NCI-H524 (cell line): ENCODE measurements around the gene HOXA3.

Experiments
- DNase-seq, 2 experiments: peaks; one replicate each; lab custom pipeline; 2025; lab: John Stamatoyannopoulos, UW

The HOXA3 gene

DNA sequence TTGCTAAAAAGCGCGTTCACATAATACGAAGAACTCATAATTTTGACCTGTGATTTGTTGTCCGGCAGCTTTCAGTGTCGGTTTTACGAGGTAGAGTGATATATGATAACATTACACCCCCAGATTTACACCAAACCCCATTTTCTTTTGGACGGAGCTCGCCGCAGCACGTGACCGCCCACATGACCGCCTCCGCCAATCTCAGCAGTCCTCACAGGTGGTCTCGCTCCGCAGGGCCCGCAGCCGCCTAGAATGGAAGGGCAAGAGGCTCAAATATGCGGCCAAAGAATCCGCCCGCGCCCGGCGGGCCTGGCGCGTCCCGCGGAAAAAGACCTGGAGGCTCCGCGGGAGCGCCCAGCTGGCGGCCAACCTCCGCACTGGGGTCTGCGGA is 4.1 kb upstream of the HOXA3 start, which contains the start of gene HOXA7:
TSS of gene HOXA7 (minus strand) at position 168 of the 391 bp plus-strand sequence. CDS start at position 38, 130 bp downstream.
- DNase-seq, result peak; percentile 48 to 75

DNA sequence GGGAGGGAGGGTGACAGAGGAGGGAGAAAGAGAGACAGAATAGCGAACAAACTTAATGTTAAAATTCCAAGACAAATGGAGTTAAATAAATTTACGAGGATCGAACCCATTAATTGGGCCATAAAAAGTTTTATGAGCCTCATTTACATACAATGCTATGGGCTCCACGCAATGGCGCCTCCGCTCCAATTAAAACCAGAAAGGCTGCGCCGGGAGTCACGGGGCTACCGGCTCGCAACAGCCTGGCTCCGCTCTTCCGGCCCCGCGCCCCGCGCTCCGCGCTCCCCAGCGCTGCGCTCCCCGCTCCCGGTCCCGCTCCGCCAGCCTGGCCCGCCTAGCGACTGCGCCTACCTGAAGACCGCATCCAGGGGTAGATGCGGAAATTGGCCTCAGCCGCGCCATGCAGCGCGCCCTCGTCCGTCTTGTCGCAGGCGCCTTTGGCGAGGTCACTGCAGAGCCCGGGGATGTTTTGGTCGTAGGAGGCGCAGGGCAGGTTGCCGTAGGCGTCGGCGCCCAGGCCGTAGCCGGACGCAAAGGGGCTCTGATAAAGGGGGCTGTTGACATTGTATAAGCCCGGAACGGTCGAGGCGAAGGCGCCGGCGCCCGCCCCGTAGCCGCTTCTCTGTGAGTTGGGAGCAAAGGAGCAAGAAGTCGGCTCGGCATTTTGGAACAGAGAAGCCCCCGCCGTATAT is 3.6 kb upstream of the HOXA3 start:
- DNase-seq, result peak in 1 of 2 experiments; percentile 41

DNA sequence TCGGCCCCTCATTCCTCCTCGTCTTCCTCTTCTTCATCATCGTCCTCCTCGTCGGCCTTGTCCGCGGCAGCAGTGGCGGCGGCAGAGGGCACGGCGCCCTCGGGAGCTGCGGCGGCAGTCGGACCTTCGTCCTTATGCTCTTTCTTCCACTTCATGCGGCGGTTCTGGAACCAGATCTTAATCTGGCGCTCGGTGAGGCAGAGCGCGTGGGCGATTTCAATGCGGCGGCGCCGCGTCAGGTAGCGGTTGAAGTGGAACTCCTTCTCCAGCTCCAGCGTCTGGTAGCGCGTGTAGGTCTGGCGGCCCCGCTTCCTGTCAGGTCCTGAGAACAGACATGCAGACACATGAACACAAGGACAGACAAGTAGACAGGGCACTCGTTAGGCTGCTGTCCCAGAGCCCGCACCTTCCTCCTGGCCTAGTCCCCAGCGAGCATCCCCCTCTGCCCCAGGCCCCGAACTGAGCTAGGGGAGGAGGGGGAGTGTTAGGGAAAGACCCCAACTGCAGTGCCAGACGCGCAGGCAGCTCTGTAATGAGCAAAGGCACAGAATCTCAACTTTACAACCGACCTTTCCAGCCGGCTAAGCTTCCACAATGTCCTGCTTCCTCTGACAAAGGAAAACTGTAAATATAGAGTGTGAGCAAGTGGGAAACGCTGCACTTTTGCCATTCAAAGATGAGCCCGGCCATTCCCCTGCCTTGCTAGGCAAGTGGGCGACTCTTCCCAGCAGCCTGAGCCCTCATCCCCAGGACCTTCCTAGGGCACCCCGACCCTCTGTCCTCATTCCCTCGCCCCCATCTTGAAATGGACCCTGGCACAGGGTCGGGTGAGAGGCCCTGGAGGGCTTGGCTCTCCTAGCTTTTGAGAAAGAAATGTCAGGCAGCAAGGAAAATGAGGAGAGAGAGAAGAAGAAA is 2.8 kb upstream of the HOXA3 start:
- DNase-seq, result no peak

DNA sequence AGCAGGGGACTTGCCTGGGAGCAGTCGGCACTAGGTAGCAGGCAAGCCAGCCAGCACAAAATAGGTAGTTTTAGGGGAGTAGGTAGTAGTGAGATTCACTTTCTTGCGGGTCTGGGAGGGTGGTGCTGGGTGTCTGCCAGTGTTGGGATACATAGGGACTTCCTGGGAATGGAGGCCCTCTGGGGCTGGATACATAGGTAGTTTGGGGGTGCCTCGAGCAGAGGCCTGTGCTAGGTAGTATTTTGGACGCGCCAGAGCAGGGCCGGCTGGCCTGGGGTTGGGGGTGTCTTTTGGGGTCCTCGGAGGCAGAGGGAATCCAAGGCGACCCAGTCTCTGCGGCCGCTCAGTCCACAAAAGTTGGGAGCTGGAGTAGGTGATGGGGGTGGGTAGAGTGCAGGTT is 2.0 kb upstream of the HOXA3 start:
- DNase-seq, result no peak

DNA sequence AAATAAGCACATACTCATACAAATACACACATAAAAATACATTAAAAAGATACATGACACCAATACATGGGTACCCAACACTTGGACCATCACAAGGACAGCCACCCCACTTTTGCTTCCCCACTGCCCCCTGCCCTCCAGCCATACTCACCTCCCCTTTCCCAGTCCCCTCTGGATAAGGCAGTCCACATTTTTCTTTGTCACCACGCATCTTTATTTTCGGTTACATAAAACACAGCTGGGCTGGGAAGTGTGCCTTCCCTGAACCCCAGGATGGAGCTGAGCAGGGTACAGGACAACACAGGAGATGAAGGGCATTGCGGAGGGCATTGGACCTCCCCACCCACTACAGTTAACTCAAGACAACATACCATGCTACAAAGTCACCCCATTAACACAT is 1.1 kb upstream of the HOXA3 start:
- DNase-seq, result no peak

DNA sequence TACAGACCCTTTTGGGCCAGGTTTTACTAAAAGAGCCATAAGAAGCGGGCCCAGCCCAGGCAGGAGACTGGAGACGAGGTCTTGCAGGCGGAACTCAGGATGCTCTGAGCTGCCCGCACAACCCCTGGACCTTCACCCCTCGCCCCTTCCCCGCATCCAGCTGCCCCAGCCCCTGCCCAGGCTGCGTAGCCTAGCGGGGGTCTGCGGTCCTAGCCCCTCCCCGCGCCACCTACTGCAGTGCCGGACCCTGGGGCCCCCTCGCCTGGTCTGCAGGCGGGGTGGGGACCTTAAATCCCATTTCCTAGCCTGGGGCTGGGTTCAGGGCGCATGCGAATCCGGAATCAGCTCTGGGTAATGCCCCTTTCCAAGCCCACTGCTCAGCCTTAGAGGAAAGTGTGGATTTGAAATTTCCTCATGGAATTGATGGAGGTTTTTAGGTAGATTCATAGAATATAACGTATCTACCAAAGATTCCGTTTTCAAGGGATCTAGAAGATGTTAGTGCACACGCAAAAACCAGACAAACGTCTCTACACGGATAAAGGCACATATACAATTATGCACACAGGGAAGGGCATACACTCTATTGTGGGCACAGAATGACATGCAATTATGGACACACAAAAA is 546 bp upstream of the HOXA3 start:
- no peak for DNase-seq

DNA sequence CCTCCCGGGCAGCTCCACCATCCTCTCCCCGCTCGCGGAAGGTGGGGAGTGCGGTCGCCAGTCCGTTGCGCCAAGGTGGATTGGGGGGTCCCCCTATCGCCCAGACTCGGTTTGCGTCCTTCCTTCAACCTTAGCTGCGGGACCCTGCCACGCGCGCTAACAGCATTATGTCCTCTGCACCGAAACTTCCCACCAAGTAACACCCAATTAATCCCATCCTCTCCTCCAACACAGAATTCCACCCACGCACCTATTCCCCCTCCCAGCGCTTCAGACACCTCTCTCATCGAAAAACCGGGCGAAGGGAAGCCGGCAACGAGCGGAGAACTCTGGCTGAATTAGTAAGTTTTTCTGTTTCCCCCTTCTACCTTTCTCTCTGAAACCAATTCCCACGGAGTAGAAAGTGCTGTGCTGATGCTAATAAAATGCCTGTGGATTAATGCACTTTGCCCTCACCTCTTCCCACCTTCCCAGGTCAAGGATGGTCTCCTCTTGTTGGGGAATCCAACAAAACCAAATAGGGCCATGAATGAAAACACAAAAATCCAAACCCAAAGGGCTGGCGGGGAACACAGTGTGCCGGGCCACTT is 947 bp downstream of the HOXA3 start:
- no peak for DNase-seq

DNA sequence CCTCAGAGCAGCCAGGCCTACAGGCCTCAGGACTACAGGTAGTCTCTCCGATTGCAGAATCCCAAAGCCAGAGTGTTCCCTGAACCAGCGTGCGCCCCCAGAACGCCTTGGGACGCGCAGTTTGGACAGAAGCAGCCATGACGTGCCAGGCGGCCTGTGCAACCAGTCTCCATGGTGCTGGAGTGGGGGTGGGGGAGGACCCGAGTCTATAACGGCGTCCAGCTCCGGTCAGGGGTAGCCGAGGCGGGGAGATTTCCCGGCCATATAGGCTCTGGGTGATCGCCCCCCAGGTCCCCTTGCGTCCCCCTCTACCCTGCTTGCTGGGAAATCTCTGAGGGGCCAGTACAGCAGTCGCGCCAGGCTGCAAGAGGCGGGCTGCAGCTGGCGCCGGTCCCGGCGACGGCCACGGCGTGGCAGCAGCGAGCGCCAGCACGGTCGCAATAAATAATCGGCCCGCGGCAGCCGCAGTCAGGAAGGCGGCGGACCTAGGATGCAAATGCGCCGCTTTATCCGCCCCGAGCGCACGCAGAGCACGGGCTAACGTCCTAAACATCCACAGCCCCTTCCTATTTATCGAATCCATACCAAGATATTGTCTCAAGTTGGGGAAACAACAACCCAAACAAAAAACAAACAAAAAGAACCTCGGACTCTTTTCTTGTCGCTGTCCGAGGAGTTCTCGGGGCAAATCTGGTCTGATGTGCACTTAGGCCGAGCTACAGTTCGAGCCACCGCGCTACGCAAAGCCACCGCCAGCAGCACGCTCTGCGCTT is 1.6 kb downstream of the HOXA3 start:
- peak in 1 of 2 experiments; percentile 65 for DNase-seq

DNA sequence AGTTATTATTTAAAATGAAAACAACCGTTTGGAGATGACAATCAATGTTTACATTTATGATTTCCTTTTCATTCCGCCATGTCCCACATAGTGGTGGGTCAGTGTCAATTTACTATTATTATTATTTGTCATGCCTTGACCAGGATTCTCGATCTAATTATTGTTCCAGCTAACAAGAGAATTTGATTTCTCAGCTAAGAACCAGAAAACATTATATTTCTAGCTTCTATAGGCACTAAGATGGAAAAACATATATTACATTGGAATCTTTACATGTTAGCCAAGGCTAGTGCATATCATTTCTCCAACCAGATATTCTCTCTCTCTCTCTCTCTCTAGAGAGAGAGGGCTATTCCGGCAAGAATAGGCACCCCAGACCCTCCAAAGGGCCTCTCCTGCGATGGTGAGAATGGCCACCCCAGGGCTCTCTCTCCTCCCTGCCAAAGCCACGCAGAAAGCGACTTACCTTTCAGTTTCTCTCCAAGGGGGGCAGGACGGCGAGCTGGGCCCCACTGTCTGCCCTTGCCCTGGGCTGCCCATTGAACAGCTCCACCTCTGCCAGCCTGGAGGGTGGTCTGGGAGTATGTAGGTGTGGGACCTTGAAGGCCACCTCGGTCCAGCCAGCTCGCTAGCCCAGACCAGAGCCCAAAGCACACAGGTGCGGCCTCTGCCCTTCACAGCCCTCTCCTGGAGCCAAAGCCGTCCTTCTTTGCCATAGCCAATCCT is 2.4 kb downstream of the HOXA3 start:
- peak in 1 of 2 experiments; percentile 42 for DNase-seq

DNA sequence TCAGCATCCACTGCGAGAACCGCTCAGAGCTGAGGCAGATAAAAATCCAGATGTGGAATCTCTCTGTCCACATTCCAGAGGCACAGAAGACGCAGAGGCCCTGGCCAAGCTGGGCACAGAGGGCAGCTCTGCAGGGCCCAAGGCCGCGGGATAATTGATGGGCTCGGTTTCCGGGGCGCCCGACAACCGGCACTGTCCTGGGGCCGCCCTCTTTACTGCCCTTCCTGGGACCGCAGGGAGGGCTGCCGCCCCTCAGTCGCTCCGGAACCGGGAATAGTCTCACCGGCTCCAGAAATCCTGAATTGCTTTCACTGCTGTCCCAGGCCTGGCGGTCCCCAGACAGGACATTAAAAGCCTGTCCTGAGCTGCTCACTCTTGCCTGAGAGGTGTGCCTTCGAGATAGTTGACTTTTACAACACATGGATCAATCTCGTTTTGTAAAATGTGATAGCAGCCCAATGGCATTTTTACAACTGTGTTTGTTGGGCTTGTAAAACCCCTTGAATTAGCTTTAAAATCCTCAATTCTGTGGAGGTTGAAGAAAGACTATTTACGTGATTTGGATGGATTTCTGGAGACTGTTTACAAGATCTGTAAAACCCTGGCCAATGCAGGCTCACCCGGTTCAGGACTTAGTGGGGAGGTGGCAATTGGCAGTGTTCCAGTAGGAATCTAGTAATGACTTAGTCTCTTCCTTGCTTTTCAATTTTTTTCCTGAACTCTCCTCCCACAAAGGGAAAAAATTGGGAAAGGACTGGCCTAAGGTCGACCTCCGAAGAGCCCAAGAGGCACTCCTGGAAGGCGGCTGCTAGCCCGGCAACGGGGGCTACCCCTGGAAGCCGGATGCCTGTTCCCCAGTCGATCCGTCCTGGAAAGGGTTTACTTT is 3.4 kb downstream of the HOXA3 start:
- peak in 1 of 2 experiments; percentile 41 for DNase-seq

DNA sequence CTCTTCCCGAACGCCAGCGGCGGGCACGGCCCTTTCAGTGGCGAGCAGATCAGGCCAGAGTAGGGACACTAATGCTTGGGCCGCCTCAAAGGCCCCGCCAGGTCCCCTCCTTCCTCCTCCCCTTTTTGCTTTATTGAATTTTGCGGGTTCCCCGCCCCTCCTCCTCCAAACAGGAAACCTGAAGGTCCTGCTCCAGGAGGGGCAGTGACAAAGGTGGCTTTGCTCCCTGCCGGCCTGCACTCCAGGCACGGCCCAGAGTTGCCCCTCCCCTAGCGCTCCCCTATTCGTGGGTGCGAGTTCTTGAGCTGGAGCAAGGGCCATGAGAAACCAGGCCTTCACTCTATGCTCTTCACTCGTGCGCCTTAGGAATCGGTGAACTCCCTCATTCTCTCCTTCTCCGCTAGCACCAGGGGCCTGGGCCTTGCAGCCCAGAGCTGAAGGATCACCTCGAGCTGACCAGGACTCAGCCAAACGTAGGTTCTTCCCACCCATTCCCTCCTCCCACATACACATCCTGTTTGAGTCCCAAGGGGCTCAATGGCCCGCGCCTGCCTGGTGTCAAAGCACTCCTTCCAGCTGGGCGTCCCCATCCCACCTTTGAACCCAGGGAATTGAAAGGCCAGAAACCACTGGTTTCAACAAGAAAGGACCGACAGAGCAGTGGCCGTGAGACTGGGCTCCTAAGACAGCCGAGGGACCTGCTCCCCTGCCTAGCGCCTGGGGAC is 4.2 kb downstream of the HOXA3 start:
- DNase-seq, result peak in 1 of 2 experiments; percentile 14

DNA sequence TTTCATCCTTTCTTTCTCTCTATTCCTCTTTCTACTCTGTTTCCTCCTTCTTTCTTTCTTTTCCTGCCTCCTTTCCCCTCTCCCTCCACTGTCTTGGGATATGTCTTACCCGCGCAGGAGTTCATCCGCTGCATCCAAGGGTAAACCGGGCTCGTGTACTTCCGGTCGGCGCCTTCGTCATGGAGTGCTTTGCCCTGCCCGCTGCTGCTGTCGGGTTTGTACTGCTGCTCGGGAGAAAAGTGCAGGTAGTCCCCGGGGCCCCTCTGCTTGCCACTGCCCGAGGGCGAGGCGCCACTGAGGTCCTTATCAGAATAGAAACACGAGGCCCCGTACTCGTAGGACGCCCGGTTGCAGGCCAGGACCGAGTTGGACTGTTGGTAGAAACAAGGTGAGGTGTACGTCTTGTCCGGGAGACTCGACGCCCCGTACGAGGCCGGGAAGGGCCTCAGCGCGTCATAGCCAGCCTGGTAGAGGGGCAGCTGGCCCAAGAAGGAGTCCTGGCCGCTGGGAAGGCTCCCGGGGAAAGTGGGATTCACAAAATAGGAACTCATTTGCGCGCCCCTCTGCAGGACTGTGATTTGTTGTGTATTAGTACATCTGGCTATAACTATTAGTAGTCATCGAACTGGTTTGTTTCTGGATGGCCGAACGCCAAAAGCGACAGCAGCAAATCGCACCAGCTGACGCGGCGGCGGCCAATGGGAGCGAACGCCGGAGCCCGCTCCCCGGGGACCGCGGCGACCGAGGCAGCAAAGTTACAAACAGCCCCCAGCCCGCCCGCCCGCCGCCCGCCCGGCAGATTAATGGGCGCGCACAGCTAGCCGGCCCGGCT is 5.0 kb downstream of the HOXA3 start, which contains the start of gene HOXA6:
TSS of gene HOXA6 (minus strand) at position 576 of the 832 bp plus-strand sequence. CDS start at position 551, 25 bp downstream.
- DNase-seq, result peak in 1 of 2 experiments; percentile 23

DNA sequence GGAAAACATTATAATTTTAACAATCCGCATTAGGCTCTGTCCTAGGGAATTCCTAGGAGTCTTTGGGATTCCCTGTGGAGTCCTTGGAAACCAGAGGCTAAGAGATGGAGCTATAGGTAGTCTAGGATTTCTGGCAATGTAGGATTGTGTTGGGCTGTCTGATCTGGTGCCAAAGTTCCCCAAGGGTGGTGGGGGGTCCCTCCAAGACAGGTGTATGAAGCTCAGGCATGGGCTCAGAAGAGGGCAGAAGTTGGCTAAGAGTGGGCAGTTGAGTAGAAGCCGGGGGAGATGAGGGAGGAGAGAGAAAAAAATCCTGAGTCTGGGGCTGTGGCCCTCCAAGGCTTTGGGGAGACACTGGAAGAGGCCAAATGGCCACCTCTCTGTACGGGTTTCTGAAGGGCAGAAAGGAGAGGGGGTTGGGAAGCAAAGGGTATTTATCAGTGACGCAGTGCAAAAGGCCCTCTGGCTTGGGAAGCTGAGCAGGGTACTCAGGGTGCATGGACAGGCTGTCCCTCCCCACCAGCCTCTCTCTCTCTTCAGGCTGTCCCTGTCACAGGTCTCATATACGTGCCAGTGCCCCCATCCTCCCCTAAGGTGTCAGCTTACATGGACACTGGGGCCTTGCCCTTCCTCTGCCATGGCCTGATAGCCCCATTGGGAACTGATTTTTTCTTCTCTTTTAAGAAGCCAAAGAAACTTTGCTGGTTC is 5.7 kb downstream of the HOXA3 start:
- no peak for DNase-seq

DNA sequence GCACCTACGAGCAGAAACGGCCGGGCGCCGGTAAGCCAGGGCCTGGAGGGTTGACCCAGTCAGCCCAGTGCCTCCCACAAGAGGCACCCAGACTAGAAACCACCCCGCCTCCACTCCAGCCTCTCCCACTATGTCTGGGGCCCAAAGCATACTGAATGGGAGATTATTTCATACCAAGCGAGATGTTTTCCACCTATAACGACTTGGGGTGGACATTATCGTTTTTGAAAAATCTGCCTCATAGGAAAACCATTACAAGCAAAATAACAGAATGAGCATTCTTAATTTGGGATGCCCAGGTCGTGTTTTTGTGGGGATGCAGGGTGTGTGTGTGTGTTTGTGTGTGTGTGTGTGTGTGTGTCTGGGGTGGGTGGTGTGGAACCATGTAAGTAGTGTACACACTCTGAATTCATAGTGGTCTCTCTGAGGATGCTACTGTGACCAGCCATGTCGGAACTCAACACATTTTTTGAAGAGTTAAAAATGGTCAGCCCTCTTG is 6.4 kb downstream of the HOXA3 start:
- no peak for DNase-seq

DNA sequence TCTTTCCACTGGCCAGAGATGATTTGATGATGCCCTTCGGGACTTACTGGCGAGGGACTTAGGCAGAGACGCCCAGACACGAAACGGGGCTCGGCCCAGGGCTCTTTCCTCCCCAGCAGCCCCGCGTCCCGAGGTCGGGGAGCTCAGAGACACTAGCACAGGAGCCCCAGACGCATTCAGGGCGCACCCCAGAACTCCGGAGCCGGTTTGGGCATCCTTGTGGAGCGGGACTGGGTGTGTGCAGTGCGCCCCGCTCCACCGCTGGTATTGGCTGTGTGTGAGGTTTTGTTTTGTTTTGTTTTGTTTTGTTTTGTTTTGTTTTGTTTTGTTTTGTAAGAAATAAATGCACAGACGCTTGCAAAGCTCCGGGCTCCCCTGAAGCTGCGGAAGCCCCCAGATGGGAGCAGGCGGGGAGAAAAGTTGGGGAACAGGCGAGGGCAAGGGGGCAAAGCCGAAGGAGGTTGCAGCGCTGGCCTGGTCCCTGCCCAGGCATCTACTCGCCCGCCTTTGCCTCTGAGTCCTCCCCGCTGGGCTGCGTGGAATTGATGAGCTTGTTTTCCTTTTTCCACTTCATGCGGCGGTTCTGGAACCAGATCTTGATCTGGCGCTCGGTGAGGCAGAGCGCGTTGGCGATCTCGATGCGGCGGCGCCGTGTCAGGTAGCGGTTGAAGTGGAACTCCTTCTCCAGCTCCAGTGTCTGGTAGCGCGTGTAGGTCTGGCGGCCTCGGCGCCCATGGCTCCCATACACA is 7.0 kb downstream of the HOXA3 start:
- DNase-seq, result no peak

DNA sequence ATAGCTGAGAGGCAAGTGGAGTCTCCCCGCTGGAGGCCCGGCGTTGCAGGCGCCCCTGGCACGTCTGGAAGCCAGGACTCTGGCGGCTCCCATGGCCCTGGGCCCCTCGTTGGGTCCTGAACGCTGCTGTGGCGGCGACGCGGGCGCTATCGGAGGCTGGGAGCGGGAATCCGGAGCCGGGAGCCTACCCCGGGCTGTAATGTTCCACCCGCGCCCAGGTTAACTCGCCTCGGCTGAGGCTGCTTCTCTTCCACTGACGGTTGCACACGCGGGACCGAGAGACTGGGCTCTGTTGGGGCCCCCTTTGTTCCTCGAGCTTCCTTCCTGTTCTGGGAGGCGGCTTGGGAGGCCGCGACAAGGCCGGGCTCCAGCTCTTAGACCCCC is 7.6 kb downstream of the HOXA3 start:
- DNase-seq, result no peak
